ENCODE data around the gene RBMS3.

GRCh38 chr3:29696311-29696710 is 415.4 kb downstream of the RBMS3 start:
- TF ChIP-seq, protein P1, sequence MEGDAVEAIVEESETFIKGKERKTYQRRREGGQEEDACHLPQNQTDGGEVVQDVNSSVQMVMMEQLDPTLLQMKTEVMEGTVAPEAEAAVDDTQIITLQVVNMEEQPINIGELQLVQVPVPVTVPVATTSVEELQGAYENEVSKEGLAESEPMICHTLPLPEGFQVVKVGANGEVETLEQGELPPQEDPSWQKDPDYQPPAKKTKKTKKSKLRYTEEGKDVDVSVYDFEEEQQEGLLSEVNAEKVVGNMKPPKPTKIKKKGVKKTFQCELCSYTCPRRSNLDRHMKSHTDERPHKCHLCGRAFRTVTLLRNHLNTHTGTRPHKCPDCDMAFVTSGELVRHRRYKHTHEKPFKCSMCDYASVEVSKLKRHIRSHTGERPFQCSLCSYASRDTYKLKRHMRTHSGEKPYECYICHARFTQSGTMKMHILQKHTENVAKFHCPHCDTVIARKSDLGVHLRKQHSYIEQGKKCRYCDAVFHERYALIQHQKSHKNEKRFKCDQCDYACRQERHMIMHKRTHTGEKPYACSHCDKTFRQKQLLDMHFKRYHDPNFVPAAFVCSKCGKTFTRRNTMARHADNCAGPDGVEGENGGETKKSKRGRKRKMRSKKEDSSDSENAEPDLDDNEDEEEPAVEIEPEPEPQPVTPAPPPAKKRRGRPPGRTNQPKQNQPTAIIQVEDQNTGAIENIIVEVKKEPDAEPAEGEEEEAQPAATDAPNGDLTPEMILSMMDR (IDR thresholded peaks at IDR 0.05), result no peak
- no peak for TF ChIP-seq POLR2A (IDR thresholded peaks at IDR 0.05)
- TF ChIP-seq POLR2AphosphoS5 (IDR thresholded peaks at IDR 0.05), result no peak
